IPS-NIHi7 (cell line): Measurements from ENCODE around the gene NPTX1.

Experiments
- DNase-seq: peaks from one replicate; pipeline ENCODE4 v3.0.0; 2012; ENCODE audit warnings: mixed read lengths; ENCODE audit errors: extremely low spot score

The NPTX1 gene

DNA sequence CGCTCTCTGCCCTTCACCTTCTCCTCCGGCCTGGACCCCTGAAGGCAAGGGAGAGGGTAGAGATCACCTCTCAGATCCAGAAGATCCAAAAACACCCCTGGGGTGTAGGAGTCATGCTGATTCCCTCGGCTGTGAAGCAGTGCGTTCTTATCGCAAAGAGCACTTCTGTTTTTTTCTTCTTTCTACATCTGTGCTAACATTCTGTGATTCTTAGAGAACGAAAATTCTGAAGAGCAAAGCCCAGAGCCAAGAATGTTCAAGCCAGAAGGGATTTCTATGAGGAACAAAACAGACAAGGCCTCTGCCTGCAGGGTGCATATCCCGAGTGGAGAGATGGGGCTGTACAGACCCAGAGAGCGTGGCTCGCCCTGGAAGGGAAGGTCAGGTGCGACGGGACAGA is 17.2 kb downstream of the NPTX1 start:
- DNase-seq = no peak

DNA sequence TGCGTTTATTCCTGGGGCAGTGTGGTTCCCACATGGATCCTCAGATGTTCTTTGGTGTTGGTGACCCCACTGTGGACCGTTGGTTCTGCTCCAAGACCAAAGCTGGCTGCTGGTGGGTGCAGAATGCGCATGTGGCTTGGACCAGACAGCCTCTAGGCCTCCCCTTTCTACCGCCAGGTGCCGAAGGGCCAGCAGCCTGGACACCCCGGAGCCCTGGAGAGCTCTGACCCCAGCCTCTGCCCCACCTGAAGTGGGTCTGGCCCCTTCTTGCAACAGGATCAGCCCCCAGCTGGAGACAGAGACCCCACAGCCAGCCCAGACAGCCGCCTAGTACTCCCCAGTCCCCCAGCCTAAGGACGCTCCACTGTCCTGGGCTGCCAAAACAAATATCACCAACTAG is 18.4 kb downstream of the NPTX1 start:
- DNase-seq = no peak

DNA sequence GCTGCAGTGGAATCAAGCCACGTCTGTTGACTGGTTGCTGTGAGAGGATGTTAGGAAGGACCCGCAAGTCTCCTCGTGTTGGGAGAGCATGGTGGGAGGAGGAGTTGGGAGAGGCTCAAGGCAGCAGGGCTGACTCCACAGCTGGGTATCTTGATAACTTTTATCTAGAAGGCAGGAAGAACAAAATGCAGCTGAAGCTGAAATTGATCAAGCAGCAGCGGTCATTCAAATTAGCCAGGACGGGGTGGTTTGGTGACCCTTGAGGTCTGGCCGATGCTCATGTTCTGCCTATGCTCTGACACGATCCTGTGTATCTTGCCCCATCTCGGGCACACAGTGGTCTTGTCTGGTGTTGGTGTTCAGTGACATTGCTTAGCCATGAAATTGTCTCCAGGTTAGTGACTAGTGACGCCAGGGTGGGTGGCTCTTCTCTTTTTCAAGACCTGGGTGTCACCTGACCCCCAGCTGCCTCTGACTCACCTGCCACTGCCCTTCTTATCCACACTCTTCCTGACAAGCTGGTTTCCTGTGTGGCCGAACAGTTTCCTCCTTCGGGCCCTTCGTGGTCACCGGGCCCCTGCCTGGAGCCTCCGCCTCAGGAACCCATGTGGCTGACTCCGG is 19.1 kb downstream of the NPTX1 start:
- DNase-seq = no peak

DNA sequence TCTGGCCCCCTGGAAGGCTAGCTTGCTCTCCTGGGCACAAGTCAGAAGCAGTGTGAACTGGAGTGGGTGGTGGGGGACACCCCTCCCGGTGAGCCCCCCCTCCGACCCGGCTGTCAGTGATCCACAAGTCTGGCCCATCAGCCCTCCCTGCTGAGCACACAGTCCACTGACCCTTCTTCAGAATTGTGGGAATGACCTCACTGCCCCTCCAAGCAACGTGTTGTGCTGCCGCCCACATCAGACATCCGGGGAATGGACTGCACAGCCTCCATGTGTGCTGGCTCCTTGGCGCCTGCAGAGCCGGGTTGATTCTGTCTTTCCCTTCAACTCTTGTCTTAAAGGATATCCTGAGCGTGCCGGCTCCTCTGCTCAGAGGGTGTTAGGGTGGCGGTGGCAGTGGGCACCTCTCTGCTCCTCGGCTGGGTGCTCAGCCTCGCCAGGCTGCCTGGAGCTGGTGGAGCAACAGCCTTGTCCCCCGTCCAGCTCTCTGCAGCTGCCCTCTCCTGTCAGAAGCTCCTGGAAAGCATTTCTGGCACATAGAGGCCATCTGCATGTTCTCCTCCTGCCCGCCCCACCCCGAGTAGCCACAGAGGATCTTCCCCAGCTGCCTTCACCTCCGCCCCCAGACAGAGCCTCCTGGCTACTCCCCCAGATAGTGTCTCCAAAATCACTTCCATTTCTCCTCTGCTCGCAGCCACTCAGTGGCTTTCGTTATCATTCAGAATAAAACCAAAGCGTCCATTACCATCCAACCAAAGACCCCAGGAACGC is 19.8 kb downstream of the NPTX1 start:
- no peak for DNase-seq

DNA sequence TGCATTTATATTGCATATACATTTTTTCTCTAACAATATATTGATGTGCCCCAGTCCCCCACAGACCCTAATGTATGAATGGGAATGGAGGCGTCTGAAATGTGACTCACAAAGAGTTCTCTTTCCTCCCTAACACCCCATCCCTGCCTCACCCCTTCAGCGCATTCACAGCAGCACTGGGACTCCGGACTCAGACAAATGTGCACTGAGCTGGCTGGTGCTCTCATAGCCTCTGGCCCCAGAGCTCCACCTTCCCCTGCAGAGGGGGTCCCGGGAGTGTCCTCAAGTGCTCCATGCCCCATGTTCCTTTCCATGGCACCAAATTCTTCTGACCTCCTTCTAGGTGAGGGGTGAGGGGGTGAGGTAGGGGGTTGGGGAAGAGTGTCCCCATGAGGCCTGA is 20.6 kb downstream of the NPTX1 start:
- no peak for DNase-seq

DNA sequence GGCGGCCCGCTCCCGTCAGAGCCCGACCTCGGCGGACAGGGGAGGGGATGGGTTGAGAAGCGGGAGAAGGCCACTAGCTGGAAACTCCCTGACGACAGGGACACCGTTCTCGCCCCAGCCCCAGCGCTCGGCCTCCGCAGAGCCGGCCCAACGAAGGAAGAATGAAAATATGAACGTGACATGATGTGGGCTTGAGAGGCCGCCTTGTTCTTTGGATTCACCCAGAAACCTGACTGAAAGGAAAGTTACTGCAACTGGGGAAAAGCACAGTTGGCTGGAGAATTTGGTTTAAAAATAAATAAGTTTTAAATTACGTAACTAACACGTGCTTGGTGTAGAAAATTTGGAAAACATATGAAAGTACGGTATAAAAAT is 21.1 kb downstream of the NPTX1 start:
- peak; percentile 87 for DNase-seq

DNA sequence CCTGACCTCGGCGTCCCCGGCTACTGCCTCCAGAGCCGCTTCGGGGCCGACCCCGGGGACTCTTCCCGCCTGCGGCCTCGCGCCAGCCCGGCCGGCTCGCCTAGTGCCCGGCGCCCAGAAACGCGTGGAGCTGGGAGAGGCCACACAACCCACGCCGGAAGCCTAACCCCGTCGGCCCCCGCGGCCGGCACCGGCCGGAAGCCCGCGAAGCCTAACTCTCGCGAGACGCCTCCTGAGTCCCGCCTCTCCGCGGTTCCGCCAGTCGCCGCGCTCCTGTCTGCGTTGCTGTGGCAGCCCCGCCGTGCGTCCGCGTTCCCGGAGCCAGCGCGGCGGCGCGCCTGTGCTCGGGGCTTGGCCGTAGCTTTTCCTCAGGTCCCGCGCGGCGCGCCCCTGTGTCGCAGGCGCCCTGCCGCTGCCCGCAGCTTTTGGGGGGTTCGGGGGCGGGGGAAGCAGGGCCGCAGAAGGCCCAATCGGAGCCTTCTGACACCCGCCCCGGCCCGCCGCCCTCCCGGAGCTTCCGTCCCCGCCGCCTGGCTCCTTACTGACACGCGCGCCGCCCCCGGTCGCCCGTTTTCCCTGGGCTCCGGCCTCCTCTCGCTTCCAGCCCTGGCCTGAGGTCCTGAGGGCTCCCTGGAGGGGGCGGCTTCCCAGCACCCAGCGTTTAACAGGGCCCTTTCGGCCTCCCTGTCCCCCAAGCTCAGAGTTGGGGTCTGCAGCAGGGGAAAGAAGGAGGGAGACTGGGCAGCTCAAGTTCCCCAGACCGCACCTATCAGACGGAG is 21.7 kb downstream of the NPTX1 start:
- DNase-seq = peak; percentile 98

DNA sequence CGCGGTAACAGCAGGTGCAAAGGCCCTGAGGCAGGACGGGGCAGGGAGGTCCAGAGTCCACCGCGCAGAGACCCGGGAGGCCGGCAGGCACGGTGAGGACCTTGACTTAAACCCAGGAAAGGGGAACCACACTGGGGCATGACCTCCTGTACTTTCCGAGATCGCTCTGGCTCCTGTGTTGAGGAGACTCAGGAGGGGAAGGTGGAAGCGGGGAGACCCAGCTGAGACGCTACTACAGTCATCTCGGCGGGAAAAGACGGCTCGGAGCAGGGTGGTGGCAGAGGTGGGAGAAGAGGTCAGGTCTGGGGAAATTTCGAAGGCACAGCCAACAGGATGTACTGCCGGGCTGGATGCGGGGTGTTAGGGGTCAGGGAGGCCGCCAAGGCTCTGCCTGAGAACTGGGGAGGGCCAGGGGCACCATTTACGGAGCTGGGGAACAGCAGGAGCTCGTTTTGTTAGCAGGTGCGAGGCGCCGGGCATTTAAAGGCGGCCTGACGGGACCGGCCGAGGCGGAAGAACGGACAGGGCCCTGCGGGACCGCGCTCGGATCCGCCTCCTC is 22.3 kb downstream of the NPTX1 start:
- no peak for DNase-seq

DNA sequence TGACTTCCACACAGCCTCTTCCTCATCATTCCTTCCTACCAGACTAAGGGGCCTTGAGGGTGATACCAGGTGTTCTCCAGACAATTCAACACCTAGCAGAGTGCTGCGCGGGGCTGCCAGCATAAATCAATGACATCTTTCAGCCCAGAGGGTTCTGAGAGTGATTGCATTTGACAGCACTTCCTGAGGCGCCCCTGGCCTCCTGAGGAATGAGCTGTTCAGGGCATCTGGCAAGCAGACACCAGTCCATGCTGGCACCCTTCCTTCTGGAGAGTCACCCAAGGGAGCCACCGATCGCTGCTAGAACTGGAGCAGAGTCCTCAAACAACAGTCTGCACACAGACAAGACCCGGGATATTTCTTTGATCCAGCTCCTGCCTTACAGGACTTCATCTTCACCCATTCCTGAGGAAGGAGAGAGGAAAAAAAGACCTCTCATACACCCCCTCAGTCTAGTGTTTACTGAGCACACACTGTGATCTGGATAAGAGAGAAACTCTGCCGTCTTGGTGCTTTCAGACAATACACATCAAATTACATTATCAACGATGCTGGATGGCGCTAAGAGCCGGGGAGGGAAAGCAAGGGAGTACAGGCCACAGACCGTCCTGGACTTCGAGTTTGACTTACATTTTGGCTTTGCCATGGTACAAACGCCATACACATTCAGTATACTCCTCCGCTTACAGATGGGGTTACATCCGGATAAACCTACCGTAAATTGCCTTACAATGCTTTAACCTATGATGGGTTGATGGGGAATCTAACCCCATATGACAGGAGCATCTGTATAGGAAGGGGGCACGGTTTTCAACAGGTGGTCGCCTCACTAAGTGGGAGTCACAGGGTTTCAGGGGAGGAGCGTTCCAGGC is 23.0 kb downstream of the NPTX1 start:
- DNase-seq = no peak

DNA sequence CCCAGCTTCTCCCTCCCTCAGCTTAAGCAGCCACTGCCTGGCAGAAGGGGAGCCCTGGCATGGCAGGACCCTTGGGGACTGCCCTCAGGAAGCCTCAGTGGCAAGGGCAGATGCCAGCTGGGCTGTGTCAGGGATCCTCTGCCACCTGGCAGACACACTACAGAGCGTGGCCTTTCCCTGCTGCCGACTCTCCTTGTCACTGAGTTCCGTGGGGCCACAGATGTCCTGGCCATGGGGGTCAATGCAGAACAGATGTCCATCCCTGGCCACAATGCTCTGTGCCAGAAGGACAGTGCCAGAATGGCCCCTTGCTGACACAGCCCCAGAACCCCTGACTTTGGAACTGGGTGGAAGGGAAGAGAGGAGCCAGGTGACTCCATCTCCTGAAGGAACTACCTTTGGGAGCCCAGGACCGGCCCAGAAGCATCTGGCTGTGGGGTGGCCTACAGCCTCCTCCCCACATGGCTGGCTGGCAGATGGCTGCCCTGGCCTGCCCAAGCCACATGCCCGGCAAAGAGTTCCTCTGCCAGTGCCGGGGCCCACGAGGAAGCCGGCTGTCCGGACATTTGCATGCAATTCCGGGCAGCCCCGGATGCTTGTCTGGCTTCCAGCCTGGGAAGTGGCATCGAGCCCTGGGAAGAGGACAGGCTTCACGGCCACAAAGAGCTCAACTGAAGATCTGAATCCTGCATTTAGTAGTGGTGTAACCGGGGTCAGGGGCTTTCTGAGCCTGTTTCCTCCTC is 24.1 kb downstream of the NPTX1 start:
- no peak for DNase-seq

DNA sequence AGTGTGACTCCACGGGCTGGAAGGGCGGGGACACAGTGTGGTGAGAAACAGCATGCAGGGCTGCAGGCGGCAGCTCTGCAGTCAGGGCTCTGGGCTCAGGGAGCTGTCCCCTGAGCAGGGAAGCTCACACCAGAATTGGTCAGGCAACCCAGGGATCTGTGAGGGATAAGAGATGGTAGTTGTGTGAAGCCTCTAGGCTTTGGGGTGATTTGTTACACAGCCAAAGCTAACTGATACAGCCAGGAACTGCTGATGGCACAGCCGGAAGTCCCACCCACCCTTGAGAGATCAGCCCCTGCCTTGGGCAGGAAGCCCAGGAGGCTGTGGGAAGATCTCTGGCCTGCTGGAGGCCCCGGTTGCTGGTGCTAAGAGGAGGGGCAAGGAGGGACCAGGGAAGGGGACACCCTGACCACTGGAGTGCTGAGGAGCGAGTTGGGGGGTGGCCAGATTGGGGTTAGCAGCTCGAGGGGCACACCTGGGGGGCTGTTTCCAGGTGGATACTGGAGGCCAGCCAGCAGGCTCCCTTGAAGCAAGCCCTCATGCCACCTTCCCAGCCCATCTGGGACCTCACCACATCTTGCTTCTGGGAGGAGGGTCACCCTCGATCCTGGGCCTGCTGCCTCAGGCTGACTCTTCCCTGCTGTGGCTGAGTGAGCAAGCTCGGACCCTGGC is 25.2 kb downstream of the NPTX1 start:
- DNase-seq = no peak

DNA sequence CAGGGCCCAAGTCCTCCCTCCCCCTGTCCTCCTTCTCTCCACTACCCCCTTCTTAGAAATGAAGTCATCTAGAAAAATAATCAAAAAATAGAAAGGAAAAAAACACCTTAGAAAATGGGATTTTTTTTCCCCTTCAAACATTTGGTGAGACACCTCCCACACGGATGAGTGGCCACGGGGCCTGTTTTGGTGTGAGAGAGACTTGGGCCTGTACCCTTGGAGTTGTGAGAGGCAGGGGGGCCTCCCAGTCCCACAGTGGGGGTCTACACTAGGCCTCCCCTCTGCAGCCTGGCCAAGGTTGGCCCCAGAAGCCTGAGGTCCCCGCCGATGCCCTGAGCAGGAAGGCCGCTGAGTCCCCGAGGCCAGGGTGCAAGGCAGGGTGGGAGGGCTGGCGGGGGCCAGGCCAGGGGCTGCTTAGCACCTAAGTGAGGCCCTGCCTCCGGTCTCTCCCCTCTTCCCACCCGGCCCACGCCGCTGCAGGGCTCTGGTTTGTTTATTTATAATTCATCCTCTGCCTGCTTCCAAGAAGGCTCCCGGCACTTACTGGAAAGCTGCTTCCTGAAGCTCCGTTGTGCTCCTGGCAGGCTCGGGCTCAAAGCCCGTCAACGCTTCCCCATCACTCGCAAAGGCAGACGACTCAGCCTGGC is 26.4 kb downstream of the NPTX1 start:
- DNase-seq = no peak

DNA sequence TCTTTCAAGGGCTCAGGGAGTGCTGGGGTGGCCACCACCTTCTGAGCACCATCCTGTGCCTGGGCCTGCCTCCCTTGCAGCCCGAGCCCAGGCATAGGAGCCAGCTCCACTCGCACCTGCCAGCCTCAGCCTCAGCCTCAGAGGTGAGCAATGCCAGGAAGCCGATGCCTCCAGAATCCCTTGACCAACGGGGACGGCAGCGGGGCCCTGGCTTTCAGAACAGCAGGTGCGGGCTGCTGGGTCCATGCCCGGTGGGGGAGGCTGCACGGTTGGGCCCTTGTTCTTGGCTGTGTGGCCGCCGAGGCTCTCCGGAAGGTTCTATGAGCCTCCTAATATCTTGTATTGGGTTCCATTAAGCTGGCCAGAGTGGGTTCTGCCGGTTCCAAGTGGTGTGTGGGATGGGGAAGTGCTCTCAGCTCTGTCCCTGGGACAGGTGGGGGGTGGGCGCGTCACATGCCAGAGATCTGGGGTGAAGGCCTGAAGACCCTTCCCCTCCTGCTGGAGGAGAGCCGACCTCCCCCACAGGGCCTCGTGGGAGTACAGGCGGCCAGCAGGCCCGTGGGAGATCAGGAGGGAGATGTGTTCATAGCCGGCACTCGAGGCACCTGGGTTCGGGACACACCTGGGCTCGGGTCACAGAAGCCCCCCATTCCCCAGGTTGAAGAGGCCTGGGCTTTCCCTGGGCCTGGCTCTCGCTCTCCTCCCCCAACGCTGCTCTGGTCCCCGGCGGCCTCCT is 27.0 kb downstream of the NPTX1 start:
- DNase-seq = no peak

DNA sequence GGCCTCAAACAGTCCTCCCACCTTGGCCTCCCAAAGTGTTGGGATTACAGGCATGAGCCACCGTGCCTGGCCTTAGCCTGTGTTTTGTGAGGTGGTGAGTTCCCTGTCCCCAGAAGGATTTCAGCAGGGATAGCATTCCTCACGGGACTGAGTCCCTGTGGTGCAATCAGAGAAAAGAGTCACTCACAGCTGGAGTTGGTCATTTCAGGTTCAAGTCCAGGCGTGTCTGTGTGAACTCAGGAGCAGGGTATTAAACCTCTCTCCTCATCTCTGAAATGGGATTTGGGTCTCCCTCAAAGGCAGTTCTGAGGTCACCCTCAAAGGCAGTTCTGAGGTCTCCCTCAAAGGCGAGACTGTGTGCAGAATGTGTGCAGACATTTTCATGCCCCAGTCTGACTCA is 28.6 kb downstream of the NPTX1 start:
- DNase-seq = no peak

DNA sequence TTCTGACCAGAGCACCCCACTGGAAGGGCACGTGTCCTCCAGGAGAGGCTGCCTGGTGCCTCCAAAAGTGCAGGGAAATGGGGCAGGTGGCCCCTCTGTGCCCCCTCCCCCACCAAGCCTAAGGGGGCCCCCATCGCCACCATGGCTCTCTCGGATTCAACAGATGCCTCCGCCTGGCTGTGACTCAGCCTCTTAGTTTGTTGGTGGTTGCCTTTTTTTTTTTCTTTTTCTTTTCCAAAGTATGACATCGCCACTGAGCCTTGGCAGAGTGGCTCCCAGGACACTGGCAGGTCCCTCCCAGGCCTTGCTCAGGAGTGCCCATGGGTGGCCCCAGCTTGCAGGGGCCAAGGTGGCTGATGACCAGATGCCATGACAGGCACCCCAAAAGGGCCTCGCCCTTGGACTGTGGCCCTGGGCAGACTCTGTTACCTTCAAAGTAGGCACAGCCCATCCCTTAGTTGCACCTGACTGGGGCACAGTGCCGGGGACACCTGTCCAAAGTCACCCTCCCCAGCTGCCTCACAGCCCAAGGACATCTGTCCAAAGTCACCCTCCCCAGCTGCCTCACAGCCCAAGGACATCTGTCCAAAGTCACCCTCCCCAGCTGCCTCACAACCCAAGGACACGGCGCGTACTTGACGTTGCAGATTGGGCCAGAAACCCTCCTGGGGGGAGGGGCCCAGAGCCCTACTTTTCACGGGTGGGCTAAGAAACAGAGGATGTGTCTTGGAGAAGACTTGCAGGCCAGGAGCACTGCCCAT is 29.6 kb downstream of the NPTX1 start:
- DNase-seq = no peak

DNA sequence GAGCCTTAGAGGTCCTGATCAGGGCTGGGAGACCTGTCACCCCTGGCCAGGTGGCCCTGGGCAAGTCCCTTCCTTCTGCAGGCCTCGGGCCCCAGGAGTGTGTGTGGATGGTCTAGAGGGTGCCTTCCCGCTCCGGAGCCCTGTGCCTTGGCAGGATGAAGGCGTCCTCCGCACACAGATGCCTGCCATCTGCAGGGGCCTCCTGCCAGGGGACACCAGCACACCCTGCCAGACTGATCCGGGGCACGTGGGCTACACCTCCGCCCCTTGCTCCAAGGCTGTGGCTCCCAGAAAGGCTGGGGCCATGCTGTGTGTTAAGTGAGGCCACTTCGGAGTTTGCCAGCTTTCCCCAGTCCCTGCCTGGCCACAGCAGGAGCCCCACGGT is 30.7 kb downstream of the NPTX1 start:
- no peak for DNase-seq

DNA sequence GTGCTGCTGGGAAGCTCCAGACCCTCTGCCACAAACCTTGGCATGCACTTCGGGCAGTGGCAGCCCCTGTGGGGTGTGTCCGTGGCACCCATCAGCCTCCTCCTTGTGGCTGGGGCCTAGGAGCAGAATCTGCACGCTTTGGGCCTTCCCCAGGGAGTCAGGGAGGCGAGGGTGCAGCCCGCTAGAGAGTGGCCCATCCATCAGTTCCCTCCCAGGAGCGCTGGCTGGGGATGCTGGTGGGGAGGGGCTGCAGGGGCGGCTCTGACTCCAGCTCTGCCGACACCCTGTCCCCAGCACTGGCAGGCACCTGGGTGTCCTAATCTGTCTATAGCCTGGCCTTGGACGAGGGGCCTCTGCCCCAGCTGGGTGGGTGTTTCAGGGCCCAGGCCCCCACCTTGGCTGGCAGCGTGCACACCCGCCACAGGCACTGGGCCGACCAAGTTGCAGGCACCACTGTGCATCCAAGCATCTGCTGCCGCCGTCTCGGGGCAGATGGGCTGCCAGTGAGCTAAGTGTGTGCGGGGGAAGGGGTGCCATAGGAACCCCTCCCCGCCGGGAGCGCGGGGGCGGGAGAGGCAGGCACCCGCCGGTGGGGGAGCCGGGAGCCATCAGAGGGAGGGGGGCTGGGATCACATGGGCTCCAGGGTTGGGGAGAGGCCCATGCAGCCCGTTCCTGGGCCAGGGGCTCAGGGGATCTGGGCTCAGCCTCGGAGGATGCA is 31.2 kb downstream of the NPTX1 start:
- DNase-seq = no peak

DNA sequence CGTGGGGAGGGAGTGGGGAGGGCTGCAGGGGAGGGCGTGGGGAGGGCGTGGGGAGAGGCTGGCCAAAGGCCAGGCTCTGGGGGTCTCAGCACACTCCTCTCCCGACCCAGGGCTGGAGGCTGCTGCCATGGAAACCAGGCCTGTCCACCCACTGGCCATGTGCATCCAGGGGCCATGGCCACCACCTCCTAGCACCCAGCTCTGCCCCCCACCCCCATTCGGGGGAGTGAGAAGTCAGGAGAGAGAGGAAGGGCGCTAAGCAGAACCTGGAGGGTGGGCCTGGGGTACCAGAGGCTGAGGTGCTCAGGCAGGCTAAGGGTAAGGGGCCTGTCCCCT is 31.8 kb downstream of the NPTX1 start:
- no peak for DNase-seq
